GM23338 (cell line): ENCODE measurements around the gene BPI. TPM values are rescaled to one million over a fixed set of nuclear protein-coding genes. Genes with fewer than 3 reads are reported as not detected.

ENCODE experiments used
- ATAC-seq: fragments of 200-7000 bp; cut with Tn5 transposase; 3 replicates; pipeline ENCODE4 v1.9.1; 2020
- DNase-seq: peaks from one replicate; pipeline ENCODE4 v3.0.0-alpha.2; 2015; ENCODE audit warnings: low spot score
- H2AFZ ChIP-seq: fragments of 200-600 bp; sonication (generic); 2 replicates; pipeline ENCODE4 v1.8.0; 2016; ENCODE audit warnings: antibody characterized with exemption, mild to moderate bottlenecking, moderate library complexity
- H3F3A ChIP-seq: fragments of 200-600 bp; sonication (generic); replicated peaks from 2 replicates; pipeline ENCODE4 v1.8.0; 2017; ENCODE audit warnings: antibody characterized with exemption, mixed run types, low read depth
- H3K27ac ChIP-seq: fragments of 200-600 bp; sonication (generic); 2 replicates; pipeline ENCODE4 v1.6.1; 2016; ENCODE audit warnings: low read depth
- H3K27me3 ChIP-seq: fragments of 200-600 bp; sonication (generic); 2 replicates; pipeline ENCODE4 v1.8.0; 2016; ENCODE audit warnings: mild to moderate bottlenecking, mixed run types, moderate library complexity; ENCODE audit not compliant: insufficient read depth
- H3K36me3 ChIP-seq: fragments of 200-600 bp; sonication (generic); 2 replicates; pipeline ENCODE4 v1.8.0; 2016; ENCODE audit warnings: mild to moderate bottlenecking; ENCODE audit not compliant: insufficient read depth
- H3K4me1 ChIP-seq: fragments of 200-600 bp; sonication (generic); 2 replicates; pipeline ENCODE4 v1.8.0; 2016; ENCODE audit warnings: mild to moderate bottlenecking, moderate library complexity; ENCODE audit not compliant: insufficient read depth
- H3K4me2 ChIP-seq: fragments of 200-600 bp; sonication (generic); 2 replicates; pipeline ENCODE4 v1.7.1; 2017; ENCODE audit warnings: mixed run types
- H3K4me3 ChIP-seq: fragments of 200-600 bp; sonication (generic); 2 replicates; pipeline ENCODE4 v1.6.1; 2016; ENCODE audit warnings: mixed run types
- H3K79me2 ChIP-seq: fragments of 200-600 bp; sonication (generic); replicated peaks from 2 replicates; pipeline ENCODE4 v1.8.0; 2017; ENCODE audit warnings: mild to moderate bottlenecking; ENCODE audit not compliant: insufficient read depth
- H3K9me2 ChIP-seq: fragments of 200-600 bp; sonication (generic); 2 replicates; pipeline ENCODE4 v1.8.0; 2017; ENCODE audit not compliant: insufficient read depth
- H4K20me1 ChIP-seq: fragments of 200-600 bp; sonication (generic); replicated peaks from 2 replicates; pipeline ENCODE4 v1.8.0; 2017; ENCODE audit warnings: mild to moderate bottlenecking; ENCODE audit not compliant: insufficient read depth
- H3K27ac Mint-ChIP-seq: 2 replicates; pipeline ENCODE4 v1.8.0; 2020; ENCODE audit warnings: inconsistent platforms, mild to moderate bottlenecking, moderate library complexity, mixed read lengths
- H3K27me3 Mint-ChIP-seq: 3 replicates; pipeline ENCODE4 v1.8.0; 2022; ENCODE audit warnings: low read depth, mild to moderate bottlenecking, moderate library complexity, mixed read lengths, inconsistent platforms; ENCODE audit not compliant: insufficient read depth, poor library complexity
- H3K36me3 Mint-ChIP-seq: 3 replicates; pipeline ENCODE4 v1.8.0; 2021; ENCODE audit warnings: low read depth, mild to moderate bottlenecking, inconsistent platforms, moderate library complexity, mixed read lengths
- H3K4me1 Mint-ChIP-seq: 3 replicates; pipeline ENCODE4 v1.8.0; 2020; ENCODE audit warnings: mild to moderate bottlenecking, inconsistent platforms, mixed read lengths
- H3K4me3 Mint-ChIP-seq: 3 replicates; pipeline ENCODE4 v1.8.0; 2021; ENCODE audit warnings: moderate library complexity, mild to moderate bottlenecking, inconsistent platforms, mixed read lengths
- H3K9me3 Mint-ChIP-seq: 3 replicates; pipeline ENCODE4 v1.8.0; 2020; ENCODE audit warnings: moderate library complexity, mild to moderate bottlenecking, inconsistent platforms, mixed read lengths
- CREB1 ChIP-seq: fragments of 250-450 bp; sonication (Bioruptor Pico); IDR thresholded peaks from 2 replicates; pipeline ENCODE4 v1.5.0; 2020; ENCODE audit warnings: low read depth, mild to moderate bottlenecking, moderate library complexity
- ETS1 ChIP-seq: IDR thresholded peaks from 2 replicates; pipeline ENCODE4 v1.6.1; 2016; ENCODE audit warnings: antibody characterized with exemption
- EZH2 ChIP-seq: fragments of 200-600 bp; sonication (generic); IDR thresholded peaks from one replicate; pipeline ENCODE4 v1.8.0; 2017; ENCODE audit warnings: antibody characterized with exemption, mild to moderate bottlenecking, low read depth; ENCODE audit not compliant: unreplicated experiment
- EZH2phosphoT487 ChIP-seq: fragments of 200-600 bp; sonication (generic); IDR thresholded peaks from one replicate; pipeline ENCODE4 v1.8.1; 2018; ENCODE audit warnings: antibody characterized with exemption; ENCODE audit not compliant: unreplicated experiment
- JUNB ChIP-seq: IDR thresholded peaks from one replicate; pipeline ENCODE4 v1.6.1; 2016; ENCODE audit warnings: antibody characterized with exemption; ENCODE audit not compliant: unreplicated experiment
- NANOG ChIP-seq: IDR thresholded peaks from 2 replicates; pipeline ENCODE4 v1.6.1; 2016; ENCODE audit warnings: antibody characterized with exemption, borderline replicate concordance
- POLR2AphosphoS5 ChIP-seq: IDR thresholded peaks from 2 replicates; pipeline ENCODE4 v1.6.1; 2016; ENCODE audit warnings: antibody characterized with exemption, low read depth
- STAT1 ChIP-seq: IDR thresholded peaks from one replicate; pipeline ENCODE4 v1.6.1; 2016; ENCODE audit warnings: antibody characterized with exemption; ENCODE audit not compliant: unreplicated experiment
- ZNF114 ChIP-seq: fragments of 250-450 bp; sonication (Bioruptor Pico); IDR thresholded peaks from 2 replicates; pipeline ENCODE4 v1.5.0; 2020; ENCODE audit warnings: mild to moderate bottlenecking, moderate library complexity
- ZNF331 ChIP-seq: fragments of 250-450 bp; sonication (Bioruptor Pico); IDR thresholded peaks from 2 replicates; pipeline ENCODE4 v1.5.0; 2020; ENCODE audit warnings: low read depth, mild to moderate bottlenecking, moderate library complexity
- ZNF462 ChIP-seq: fragments of 250-450 bp; sonication (Bioruptor Pico); IDR thresholded peaks from 2 replicates; pipeline ENCODE4 v1.5.0; 2020; ENCODE audit warnings: mild to moderate bottlenecking, moderate library complexity
- polyA plus RNA-seq: library from polyadenylated mRNA; unstranded; fragments of >200 nt; fragmentation: Nextera tagmentation; extraction: Ambion mirVana; gene quantifications from 2 replicates; pipeline ENCODE4 v1.2.1, GENCODE V29; 2016
- total RNA-seq: library from RNA; depleted of rRNA; stranded (reverse); fragments of >200 nt; shearing (Covaris generic); gene quantifications from 2 replicates; pipeline ENCODE4 v1.2.3, GENCODE V29; 2014
- TF ChIP-seq, protein P1 (sequence below), 2 experiments: fragments of 200-600 bp in 1 of 2; sonication (generic) in 1 of 2; conservative IDR thresholded peaks; 2 replicates each; pipeline versions ENCODE4 v1.5.1 to v1.6.1; 2016 to 2017; ENCODE audit warnings: antibody characterized with exemption in 2 of 2, low read depth in 2 of 2, mild to moderate bottlenecking in 2 of 2, moderate library complexity in 1 of 2
- TF ChIP-seq, protein P2 (sequence below): IDR thresholded peaks from one replicate; pipeline ENCODE4 v1.6.1; 2018; ENCODE audit warnings: antibody characterized with exemption; ENCODE audit not compliant: unreplicated experiment

BPI gene
- total and polyA plus RNA-seq, 2 experiments from 2014 or later = not detected

DNA sequence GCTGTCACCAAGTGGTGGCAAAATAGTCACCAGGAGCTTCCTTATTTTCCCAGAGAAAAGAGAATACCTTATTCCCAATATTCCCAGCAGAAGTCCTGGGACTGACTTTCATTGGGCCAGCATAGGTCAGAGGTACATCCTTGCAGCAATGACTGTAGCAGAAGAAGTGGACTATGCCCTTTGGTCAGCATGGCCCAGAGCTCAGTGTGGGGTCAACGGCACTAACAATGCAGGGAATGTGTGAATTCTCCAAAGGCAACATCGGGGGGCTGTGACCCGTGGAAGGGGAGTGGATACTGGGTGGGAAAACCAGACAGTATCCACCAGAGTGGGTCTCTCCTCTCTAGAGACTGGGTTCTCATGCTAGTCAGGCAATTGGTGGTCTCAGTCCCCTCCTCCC lies 26.7 kb downstream of the BPI start:
- Mint-ChIP-seq H3K9me3 (no peaks in the 10 kb centered on the region), H3K27ac (no peak overlapping the region), H3K27me3 (peaks cover 3% of the 10 kb centered on the region), H3K4me1 (no peaks in the 10 kb centered on the region), H3K36me3 (no peaks in the 10 kb centered on the region), H3K4me3 (no peak overlapping the region)
- H3K79me2 ChIP-seq = no peaks in the 10 kb centered on the region
- no peak overlapping the region for H3K27ac ChIP-seq
- no peak overlapping the region for H3K4me2 ChIP-seq
- ATAC-seq (no peak), DNase-seq (no peak)
- no peaks in the 10 kb centered on the region for H3K27me3 ChIP-seq
- H3K36me3 ChIP-seq = no peaks in the 10 kb centered on the region
- no peaks in the 10 kb centered on the region for H3K4me1 ChIP-seq
- no peaks in the 10 kb centered on the region for H3F3A ChIP-seq
- no peaks in the 10 kb centered on the region for H3K9me2 ChIP-seq
- H4K20me1 ChIP-seq = no peaks in the 10 kb centered on the region
- H3K4me3 ChIP-seq = no peak overlapping the region
- H2AFZ ChIP-seq = no peak overlapping the region
- no peak for TF ChIP-seq POLR2AphosphoS5
- no peak for TF ChIP-seq ETS1
- TF ChIP-seq STAT1 = no peak
- TF ChIP-seq ZNF331 (CRISPR knock-in tag) = no peak
- TF ChIP-seq, protein P1, sequence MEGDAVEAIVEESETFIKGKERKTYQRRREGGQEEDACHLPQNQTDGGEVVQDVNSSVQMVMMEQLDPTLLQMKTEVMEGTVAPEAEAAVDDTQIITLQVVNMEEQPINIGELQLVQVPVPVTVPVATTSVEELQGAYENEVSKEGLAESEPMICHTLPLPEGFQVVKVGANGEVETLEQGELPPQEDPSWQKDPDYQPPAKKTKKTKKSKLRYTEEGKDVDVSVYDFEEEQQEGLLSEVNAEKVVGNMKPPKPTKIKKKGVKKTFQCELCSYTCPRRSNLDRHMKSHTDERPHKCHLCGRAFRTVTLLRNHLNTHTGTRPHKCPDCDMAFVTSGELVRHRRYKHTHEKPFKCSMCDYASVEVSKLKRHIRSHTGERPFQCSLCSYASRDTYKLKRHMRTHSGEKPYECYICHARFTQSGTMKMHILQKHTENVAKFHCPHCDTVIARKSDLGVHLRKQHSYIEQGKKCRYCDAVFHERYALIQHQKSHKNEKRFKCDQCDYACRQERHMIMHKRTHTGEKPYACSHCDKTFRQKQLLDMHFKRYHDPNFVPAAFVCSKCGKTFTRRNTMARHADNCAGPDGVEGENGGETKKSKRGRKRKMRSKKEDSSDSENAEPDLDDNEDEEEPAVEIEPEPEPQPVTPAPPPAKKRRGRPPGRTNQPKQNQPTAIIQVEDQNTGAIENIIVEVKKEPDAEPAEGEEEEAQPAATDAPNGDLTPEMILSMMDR (conservative IDR thresholded peaks at IDR 0.05; ENCODE audit: low read depth in 2 of 2) = no peak
- TF ChIP-seq EZH2phosphoT487 = no peak
- TF ChIP-seq NANOG = no peak
- TF ChIP-seq, protein P2, sequence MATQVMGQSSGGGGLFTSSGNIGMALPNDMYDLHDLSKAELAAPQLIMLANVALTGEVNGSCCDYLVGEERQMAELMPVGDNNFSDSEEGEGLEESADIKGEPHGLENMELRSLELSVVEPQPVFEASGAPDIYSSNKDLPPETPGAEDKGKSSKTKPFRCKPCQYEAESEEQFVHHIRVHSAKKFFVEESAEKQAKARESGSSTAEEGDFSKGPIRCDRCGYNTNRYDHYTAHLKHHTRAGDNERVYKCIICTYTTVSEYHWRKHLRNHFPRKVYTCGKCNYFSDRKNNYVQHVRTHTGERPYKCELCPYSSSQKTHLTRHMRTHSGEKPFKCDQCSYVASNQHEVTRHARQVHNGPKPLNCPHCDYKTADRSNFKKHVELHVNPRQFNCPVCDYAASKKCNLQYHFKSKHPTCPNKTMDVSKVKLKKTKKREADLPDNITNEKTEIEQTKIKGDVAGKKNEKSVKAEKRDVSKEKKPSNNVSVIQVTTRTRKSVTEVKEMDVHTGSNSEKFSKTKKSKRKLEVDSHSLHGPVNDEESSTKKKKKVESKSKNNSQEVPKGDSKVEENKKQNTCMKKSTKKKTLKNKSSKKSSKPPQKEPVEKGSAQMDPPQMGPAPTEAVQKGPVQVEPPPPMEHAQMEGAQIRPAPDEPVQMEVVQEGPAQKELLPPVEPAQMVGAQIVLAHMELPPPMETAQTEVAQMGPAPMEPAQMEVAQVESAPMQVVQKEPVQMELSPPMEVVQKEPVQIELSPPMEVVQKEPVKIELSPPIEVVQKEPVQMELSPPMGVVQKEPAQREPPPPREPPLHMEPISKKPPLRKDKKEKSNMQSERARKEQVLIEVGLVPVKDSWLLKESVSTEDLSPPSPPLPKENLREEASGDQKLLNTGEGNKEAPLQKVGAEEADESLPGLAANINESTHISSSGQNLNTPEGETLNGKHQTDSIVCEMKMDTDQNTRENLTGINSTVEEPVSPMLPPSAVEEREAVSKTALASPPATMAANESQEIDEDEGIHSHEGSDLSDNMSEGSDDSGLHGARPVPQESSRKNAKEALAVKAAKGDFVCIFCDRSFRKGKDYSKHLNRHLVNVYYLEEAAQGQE = no peak
- no peak for TF ChIP-seq ZNF114 (CRISPR knock-in tag)
- no peak for TF ChIP-seq EZH2
- no peak for TF ChIP-seq JUNB
- TF ChIP-seq CREB1 (CRISPR knock-in tag) = no peak
- no peak for TF ChIP-seq ZNF462 (CRISPR knock-in tag)
